Body of pancreas (tissue), 4 donors: Measurements from ENCODE around the gene PRSS48. TPM values are rescaled to one million over a fixed set of nuclear protein-coding genes. Genes with fewer than 3 reads are reported as not detected.

Experiments
- ATAC-seq: fragments of 150-250 bp; one replicate; pipeline ENCODE4 v1.9.1; 2016
- DNase-seq, 4 donors: peaks; one replicate each; pipeline ENCODE4 v3.0.0-alpha.2; 2019
- H3K27ac ChIP-seq, 4 donors: fragments of 200-600 bp; sonication (generic); 1 replicate in 3 of 4; 2 replicates in 1 of 4; pipeline versions ENCODE4 v1.5.1 to v1.6.1; 2016 to 2019; ENCODE audit warnings: mild to moderate bottlenecking in 1 of 4, mixed read lengths in 1 of 4, moderate library complexity in 1 of 4
- H3K27me3 ChIP-seq, 2 donors: fragments of 200-600 bp; sonication (generic); one replicate each; pipeline ENCODE4 v1.6.0; 2016; ENCODE audit warnings: mild to moderate bottlenecking in 1 of 2
- H3K36me3 ChIP-seq, 2 donors: fragments of 200-600 bp; sonication (generic); replicated peaks in 1 of 2; 2 replicates each; pipeline ENCODE4 v1.5.1; 2016; ENCODE audit warnings: low read depth in 2 of 2; ENCODE audit not compliant: insufficient read depth in 1 of 2
- H3K4me1 ChIP-seq: fragments of 200-600 bp; sonication (generic); one replicate; pipeline ENCODE4 v1.6.0; 2016
- H3K4me3 ChIP-seq, 2 donors: fragments of 200-600 bp; sonication (generic); 1 replicate in 1 of 2; 2 replicates in 1 of 2; pipeline ENCODE4 v1.5.1; 2016 to 2019
- H3K9me3 ChIP-seq, 3 donors: fragments of 200-600 bp; sonication (generic); 1 replicate in 2 of 3; 2 replicates in 1 of 3; pipeline ENCODE4 v1.5.1; 2016
- POLR2A ChIP-seq, 3 donors: fragments of 450-650 bp; IDR thresholded peaks; one replicate each; pipeline ENCODE4 v1.6.1; 2016; ENCODE audit warnings: antibody characterized with exemption in 3 of 3, mild to moderate bottlenecking in 2 of 3
- WGBS, 2 donors: methylation state at CpG; one replicate each; pipeline ENCODE4 v1.1.5; 2017; 5-methylcytosine and 5-hydroxymethylcytosine counted together
- intact Hi-C: fragments of 100-400 bp; cut with DNase I; formaldehyde crosslinking; loops from one replicate; pipeline ENCODE4 v1.15.1; 2023
- total RNA-seq, 2 donors: library from RNA; depleted of rRNA; stranded (reverse); fragments of >200 nt; gene quantifications; one replicate each; pipeline ENCODE4 v1.1.0, GENCODE V29; 2016
- TF ChIP-seq, protein P1 (sequence below), 7 experiments: fragments of 450-650 bp in 4 of 7; fragments of 200-600 bp in 3 of 7; sonication (generic) in 3 of 7; IDR thresholded peaks; one replicate each; pipeline ENCODE4 v1.5.1; 2016 to 2019; ENCODE audit warnings: antibody characterized with exemption in 7 of 7

The PRSS48 gene
- total RNA-seq, 2 donors from 2014 or later: not detected

DNA sequence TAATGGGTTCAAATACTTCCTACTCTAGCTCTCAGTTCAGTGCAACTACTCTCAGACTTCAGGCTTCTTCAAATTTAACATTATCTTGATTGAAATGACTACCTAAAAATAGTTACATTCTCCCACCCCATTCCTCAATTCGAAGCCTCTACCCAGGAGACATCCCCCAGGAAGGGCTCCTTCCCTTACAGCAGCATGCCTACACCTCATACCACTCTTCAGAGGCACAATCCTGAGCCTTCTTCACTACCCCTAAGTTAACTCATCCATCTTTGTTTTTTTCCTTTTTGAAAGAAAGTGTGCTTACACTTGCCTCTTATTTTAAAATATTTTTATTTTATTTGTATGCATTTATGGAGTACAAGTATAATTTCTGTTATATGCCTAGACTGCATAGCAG, 17.2 kb upstream of the PRSS48 start:
- ATAC-seq (no peak), DNase-seq (no peak)
- Histone ChIP-seq H3K36me3 (no peaks in the 10 kb centered on the region), H3K27me3 (no peaks in the 10 kb centered on the region), H3K27ac (no peak overlapping the region), H3K4me3 (no peak overlapping the region), H3K9me3 (no peaks in the 10 kb centered on the region), H3K4me1 (no peaks in the 10 kb centered on the region)
- TF ChIP-seq POLR2A (IDR thresholded peaks at IDR 0.05): no peak
- TF ChIP-seq, protein P1, sequence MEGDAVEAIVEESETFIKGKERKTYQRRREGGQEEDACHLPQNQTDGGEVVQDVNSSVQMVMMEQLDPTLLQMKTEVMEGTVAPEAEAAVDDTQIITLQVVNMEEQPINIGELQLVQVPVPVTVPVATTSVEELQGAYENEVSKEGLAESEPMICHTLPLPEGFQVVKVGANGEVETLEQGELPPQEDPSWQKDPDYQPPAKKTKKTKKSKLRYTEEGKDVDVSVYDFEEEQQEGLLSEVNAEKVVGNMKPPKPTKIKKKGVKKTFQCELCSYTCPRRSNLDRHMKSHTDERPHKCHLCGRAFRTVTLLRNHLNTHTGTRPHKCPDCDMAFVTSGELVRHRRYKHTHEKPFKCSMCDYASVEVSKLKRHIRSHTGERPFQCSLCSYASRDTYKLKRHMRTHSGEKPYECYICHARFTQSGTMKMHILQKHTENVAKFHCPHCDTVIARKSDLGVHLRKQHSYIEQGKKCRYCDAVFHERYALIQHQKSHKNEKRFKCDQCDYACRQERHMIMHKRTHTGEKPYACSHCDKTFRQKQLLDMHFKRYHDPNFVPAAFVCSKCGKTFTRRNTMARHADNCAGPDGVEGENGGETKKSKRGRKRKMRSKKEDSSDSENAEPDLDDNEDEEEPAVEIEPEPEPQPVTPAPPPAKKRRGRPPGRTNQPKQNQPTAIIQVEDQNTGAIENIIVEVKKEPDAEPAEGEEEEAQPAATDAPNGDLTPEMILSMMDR (IDR thresholded peaks at IDR 0.05): no peak
- 82 to 89% methylated on average over 1 of the region's 1 CpG for WGBS, 2 donors
- intact Hi-C loops: no loop called here

DNA sequence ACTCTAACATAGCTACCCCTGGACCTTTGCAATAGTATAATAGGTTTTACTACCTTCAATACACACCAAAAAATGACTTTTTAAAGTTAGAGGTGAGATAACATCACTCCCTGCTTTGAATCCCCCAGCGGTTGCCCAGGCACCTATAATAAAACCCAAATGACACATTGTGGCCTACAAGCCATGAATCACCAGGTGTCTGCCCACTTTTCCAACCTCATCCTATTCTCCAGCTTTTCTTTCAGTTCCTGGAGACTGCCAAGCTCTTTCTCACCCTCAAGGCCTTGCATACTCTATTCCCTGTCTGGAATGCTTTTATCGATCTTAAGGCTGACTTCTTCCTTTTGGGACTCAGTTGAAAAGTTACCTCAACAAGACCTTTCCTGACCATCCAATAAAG, 16.4 kb upstream of the PRSS48 start:
- TF ChIP-seq, protein P1 (IDR thresholded peaks at IDR 0.05): no peak
- no peaks in the 10 kb centered on the region for H3K9me3 ChIP-seq
- WGBS, 2 donors: 96 to 100% methylated on average over 2 of the region's 2 CpGs
- DNase-seq (no peak), ATAC-seq (no peak)
- no peaks in the 10 kb centered on the region for H3K36me3 ChIP-seq
- no peak overlapping the region for H3K27ac ChIP-seq
- no peak overlapping the region for H3K4me3 ChIP-seq
- no peaks in the 10 kb centered on the region for H3K4me1 ChIP-seq
- no peaks in the 10 kb centered on the region for H3K27me3 ChIP-seq
- intact Hi-C loops: no loop called here

GRCh38 chr4:151263455-151263854, 13.5 kb upstream of the PRSS48 start:
- no peaks in the 10 kb centered on the region for H3K27me3 ChIP-seq
- DNase-seq: no peak
- intact Hi-C loops: no loop called here
- H3K27ac ChIP-seq: no peak overlapping the region
- WGBS, 2 donors: 93 to 94% methylated on average over 2 of the region's 2 CpGs
- ATAC-seq: no peak
- TF ChIP-seq POLR2A (IDR thresholded peaks at IDR 0.05): no peak
- TF ChIP-seq, protein P1 (IDR thresholded peaks at IDR 0.05): no peak
- no peaks in the 10 kb centered on the region for H3K9me3 ChIP-seq
- no peaks in the 10 kb centered on the region for H3K4me1 ChIP-seq
- H3K4me3 ChIP-seq: no peak overlapping the region
- H3K36me3 ChIP-seq: no peaks in the 10 kb centered on the region

DNA sequence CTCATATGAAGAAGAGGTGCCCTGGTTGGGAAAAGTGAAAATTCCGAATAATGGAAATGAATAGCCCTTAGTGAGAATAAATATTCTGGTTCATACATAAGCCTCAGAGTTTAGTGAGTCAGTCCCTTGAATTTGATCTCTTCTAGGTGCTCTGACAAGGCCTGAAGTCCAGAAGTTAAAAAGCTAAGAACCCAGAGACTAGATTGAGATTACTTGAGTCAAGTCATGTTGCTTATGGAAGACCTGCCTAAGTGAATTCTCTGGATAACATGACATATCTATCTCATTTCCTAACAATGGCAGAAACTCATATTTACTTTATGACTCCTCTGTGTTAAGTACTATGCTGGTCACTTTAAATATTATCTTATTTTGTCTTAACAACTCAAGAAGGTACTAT, 10.5 kb upstream of the PRSS48 start:
- Histone ChIP-seq H3K4me1 (no peaks in the 10 kb centered on the region), H3K36me3 (no peaks in the 10 kb centered on the region), H3K27ac (no peak overlapping the region), H3K27me3 (no peaks in the 10 kb centered on the region), H3K4me3 (no peak overlapping the region), H3K9me3 (no peaks in the 10 kb centered on the region)
- TF ChIP-seq, protein P1 (IDR thresholded peaks at IDR 0.05): no peak
- no peak for TF ChIP-seq POLR2A (IDR thresholded peaks at IDR 0.05)
- intact Hi-C loops: no loop called here
- ATAC-seq (no peak), DNase-seq (no peak)
- WGBS, 2 donors: 83 to 97% methylated on average over 1 of the region's 1 CpG

GRCh38 chr4:151267104-151267503, 9.9 kb upstream of the PRSS48 start:
- no peaks in the 10 kb centered on the region for H3K9me3 ChIP-seq
- H3K27ac ChIP-seq: no peak overlapping the region
- intact Hi-C loops: no loop called here
- WGBS, 2 donors: 43 to 66% methylated on average over 4 of the region's 4 CpGs
- H3K4me1 ChIP-seq: no peaks in the 10 kb centered on the region
- H3K27me3 ChIP-seq: no peaks in the 10 kb centered on the region
- TF ChIP-seq POLR2A (IDR thresholded peaks at IDR 0.05): no peak
- TF ChIP-seq, protein P1 (IDR thresholded peaks at IDR 0.05): no peak
- H3K36me3 ChIP-seq: no peaks in the 10 kb centered on the region
- no peak for DNase-seq
- no peak for ATAC-seq
- H3K4me3 ChIP-seq: no peak overlapping the region
